ENCODE measurements around the gene AP1M1.

AP1M1 gene

DNA sequence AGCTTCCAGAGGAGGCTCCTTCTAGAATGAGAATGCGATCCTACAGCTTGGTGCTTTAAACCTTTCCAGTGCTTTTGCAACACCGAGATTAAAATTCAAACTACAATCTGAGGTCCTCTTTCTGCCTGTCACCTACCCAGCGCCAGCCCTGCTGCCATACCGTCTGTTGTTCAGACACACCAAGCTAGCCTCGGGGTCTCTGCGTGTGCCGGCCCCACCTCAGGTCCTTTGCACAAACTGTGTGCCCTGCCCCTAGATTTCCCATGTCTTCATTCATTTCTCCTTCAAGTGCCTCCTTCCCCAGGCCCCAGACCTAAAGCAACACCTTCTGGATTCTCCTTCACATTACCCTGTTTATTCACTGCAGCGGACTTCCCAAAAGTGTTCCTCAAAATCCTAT is 43.2 kb upstream of the AP1M1 start:
- WGBS, 2 donors (ENCODE audit: extremely low coverage in 2 of 2, insufficient read length in 2 of 2, insufficient replicate concordance in 1 of 2) = no CpG with 5 or more reads among the region's 8 CpGs
- peaks cover 2% of the 10 kb centered on the region for H3K79me1 ChIP-seq (ENCODE audit: low read depth, low read length)
- no peak overlapping the region for H3K27ac ChIP-seq (replicated peaks; ENCODE audit: low read length)
- H3K18ac ChIP-seq (ENCODE audit: low read length) = no peak overlapping the region
- H2BK5ac ChIP-seq (ENCODE audit: low read length) = no peak overlapping the region
- no peak overlapping the region for H2BK12ac ChIP-seq (ENCODE audit: low read length)
- no peak overlapping the region for H3K14ac ChIP-seq (ENCODE audit: low read length)
- H3K9ac ChIP-seq (ENCODE audit: low read depth, low read length, poor library complexity) = no peak overlapping the region
- H2AK5ac ChIP-seq (ENCODE audit: low read depth, low read length) = no peak overlapping the region
- no peak overlapping the region for H2BK15ac ChIP-seq (ENCODE audit: low read length)
- no peak for DNase-seq (ENCODE audit: low spot score)
- H3K4me1 ChIP-seq (ENCODE audit: control insufficient read depth in 2 of 2, insufficient read depth in 1 of 2, low read depth in 1 of 2, low read length in 2 of 2) = no peaks in the 10 kb centered on the region
- no peak overlapping the region for H3K4me2 ChIP-seq (ENCODE audit: insufficient read depth, low read length, poor library complexity, severe bottlenecking)
- H3K27me3 ChIP-seq (ENCODE audit: control insufficient read depth in 3 of 3, insufficient read depth in 3 of 3, low read depth in 1 of 3, low read length in 3 of 3) = no peaks in the 10 kb centered on the region
- H3K9me3 ChIP-seq (replicated peaks in 1 of 2; ENCODE audit: control insufficient read depth in 2 of 2, insufficient read depth in 1 of 2, low read depth in 1 of 2, low read length in 2 of 2) = no peaks in the 10 kb centered on the region
- H4K8ac ChIP-seq (ENCODE audit: low read depth, low read length) = no peak overlapping the region
- H4K91ac ChIP-seq (ENCODE audit: low read depth, low read length, poor library complexity) = no peak overlapping the region
- no peak overlapping the region for H2BK120ac ChIP-seq (ENCODE audit: low read depth, low read length)
- no peak overlapping the region for H2AFZ ChIP-seq (ENCODE audit: low read length)
- no peak overlapping the region for H3K4me3 ChIP-seq (ENCODE audit: low read length in 2 of 2)
- H3K36me3 ChIP-seq (replicated peaks in 1 of 2; ENCODE audit: control insufficient read depth in 2 of 2, insufficient read depth in 2 of 2, low read length in 2 of 2) = no peaks in the 10 kb centered on the region
- no peak overlapping the region for H3K4ac ChIP-seq (ENCODE audit: low read length)
- H3K23ac ChIP-seq (ENCODE audit: low read depth, low read length, poor library complexity) = peak overlapping the region; percentile 32

DNA sequence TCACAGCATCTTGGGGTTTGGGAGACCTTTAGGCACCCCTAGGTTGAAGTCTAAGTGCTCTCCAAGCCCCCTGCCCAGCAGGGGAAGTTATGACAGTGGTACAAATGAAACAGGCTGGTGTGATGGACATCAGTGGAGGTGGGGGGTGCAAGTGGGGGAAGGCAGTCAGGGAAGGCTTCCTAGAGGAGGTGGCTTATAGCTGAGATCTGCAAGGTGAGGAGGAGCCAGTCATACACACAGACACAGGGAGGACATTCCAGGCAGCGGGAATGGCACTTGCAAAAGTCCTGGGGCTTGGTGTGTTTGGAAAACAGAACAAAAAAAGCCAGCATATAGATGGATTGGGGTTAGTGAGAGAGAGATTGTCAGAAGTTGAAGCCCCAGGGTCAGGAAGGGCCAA is 42.6 kb upstream of the AP1M1 start:
- peaks cover 2% of the 10 kb centered on the region for H3K79me1 ChIP-seq (ENCODE audit: low read depth, low read length)
- H3K27ac ChIP-seq (replicated peaks; ENCODE audit: low read length) = no peak overlapping the region

DNA sequence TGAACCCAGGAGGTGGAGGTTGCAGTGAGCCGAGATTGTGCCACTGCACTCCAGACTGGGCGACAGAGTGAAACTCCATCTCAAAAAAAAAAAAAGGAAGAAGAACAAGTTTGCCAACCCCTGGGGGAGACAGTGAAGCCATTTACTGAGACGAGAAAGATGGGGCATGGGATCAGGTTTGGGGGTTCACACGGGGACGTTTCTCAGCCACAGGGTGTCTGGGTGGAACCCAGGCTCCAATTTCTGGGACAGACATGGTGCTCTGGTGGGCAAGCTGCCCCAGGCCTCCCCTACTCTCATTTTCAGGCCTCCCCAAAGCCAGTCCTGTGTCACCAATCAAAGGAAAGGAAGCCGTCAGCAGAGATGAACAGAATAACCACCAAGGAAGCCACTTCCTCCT is 40.8 kb upstream of the AP1M1 start:
- Histone ChIP-seq H3K27ac (replicated peaks; ENCODE audit: low read length) (no peak overlapping the region), H3K4me3 (ENCODE audit: low read length in 2 of 2) (no peak overlapping the region), H3K4ac (ENCODE audit: low read length) (no peak overlapping the region), H3K4me2 (ENCODE audit: insufficient read depth, low read length, poor library complexity, severe bottlenecking) (no peak overlapping the region), H3K9ac (ENCODE audit: low read depth, low read length, poor library complexity) (no peak overlapping the region), H3K79me1 (ENCODE audit: low read depth, low read length) (peaks cover 2% of the 10 kb centered on the region), H3K9me3 (replicated peaks in 1 of 2; ENCODE audit: control insufficient read depth in 2 of 2, insufficient read depth in 1 of 2, low read depth in 1 of 2, low read length in 2 of 2) (no peaks in the 10 kb centered on the region), H2BK12ac (ENCODE audit: low read length) (no peak overlapping the region), H4K91ac (ENCODE audit: low read depth, low read length, poor library complexity) (no peak overlapping the region), H3K14ac (ENCODE audit: low read length) (no peak overlapping the region), H3K4me1 (ENCODE audit: control insufficient read depth in 2 of 2, insufficient read depth in 1 of 2, low read depth in 1 of 2, low read length in 2 of 2) (no peaks in the 10 kb centered on the region), H3K18ac (ENCODE audit: low read length) (no peak overlapping the region), H2BK15ac (ENCODE audit: low read length) (no peak overlapping the region), H2BK120ac (ENCODE audit: low read depth, low read length) (no peak overlapping the region), H2AK5ac (ENCODE audit: low read depth, low read length) (no peak overlapping the region), H3K27me3 (ENCODE audit: control insufficient read depth in 3 of 3, insufficient read depth in 3 of 3, low read depth in 1 of 3, low read length in 3 of 3) (no peaks in the 10 kb centered on the region), H2AFZ (ENCODE audit: low read length) (no peak overlapping the region), H3K36me3 (replicated peaks in 1 of 2; ENCODE audit: control insufficient read depth in 2 of 2, insufficient read depth in 2 of 2, low read length in 2 of 2) (no peaks in the 10 kb centered on the region), H3K23ac (ENCODE audit: low read depth, low read length, poor library complexity) (no peak overlapping the region), H4K8ac (ENCODE audit: low read depth, low read length) (no peak overlapping the region), H2BK5ac (ENCODE audit: low read length) (no peak overlapping the region)
- WGBS, 2 donors (ENCODE audit: extremely low coverage in 2 of 2, insufficient read length in 2 of 2, insufficient replicate concordance in 1 of 2) = no CpG with 5 or more reads among the region's 6 CpGs
- DNase-seq (ENCODE audit: low spot score) = no peak

More for the DNA sequence above, 42.6 kb upstream of the AP1M1 start:
- Histone ChIP-seq H3K4me1 (ENCODE audit: control insufficient read depth in 2 of 2, insufficient read depth in 1 of 2, low read depth in 1 of 2, low read length in 2 of 2) (no peaks in the 10 kb centered on the region), H3K36me3 (replicated peaks in 1 of 2; ENCODE audit: control insufficient read depth in 2 of 2, insufficient read depth in 2 of 2, low read length in 2 of 2) (no peaks in the 10 kb centered on the region), H3K14ac (ENCODE audit: low read length) (no peak overlapping the region), H4K91ac (ENCODE audit: low read depth, low read length, poor library complexity) (no peak overlapping the region), H2BK120ac (ENCODE audit: low read depth, low read length) (no peak overlapping the region), H2AK5ac (ENCODE audit: low read depth, low read length) (no peak overlapping the region), H4K8ac (ENCODE audit: low read depth, low read length) (no peak overlapping the region), H2AFZ (ENCODE audit: low read length) (no peak overlapping the region), H2BK12ac (ENCODE audit: low read length) (no peak overlapping the region), H3K9me3 (replicated peaks in 1 of 2; ENCODE audit: control insufficient read depth in 2 of 2, insufficient read depth in 1 of 2, low read depth in 1 of 2, low read length in 2 of 2) (no peaks in the 10 kb centered on the region), H3K9ac (ENCODE audit: low read depth, low read length, poor library complexity) (peak overlapping the region; percentile 32), H3K23ac (ENCODE audit: low read depth, low read length, poor library complexity) (no peak overlapping the region), H3K4me2 (ENCODE audit: insufficient read depth, low read length, poor library complexity, severe bottlenecking) (no peak overlapping the region), H3K4ac (ENCODE audit: low read length) (no peak overlapping the region), H2BK5ac (ENCODE audit: low read length) (no peak overlapping the region), H3K4me3 (ENCODE audit: low read length in 2 of 2) (no peak overlapping the region), H3K18ac (ENCODE audit: low read length) (no peak overlapping the region), H3K27me3 (ENCODE audit: control insufficient read depth in 3 of 3, insufficient read depth in 3 of 3, low read depth in 1 of 3, low read length in 3 of 3) (no peaks in the 10 kb centered on the region), H2BK15ac (ENCODE audit: low read length) (no peak overlapping the region)
- WGBS, 2 donors (ENCODE audit: extremely low coverage in 2 of 2, insufficient read length in 2 of 2, insufficient replicate concordance in 1 of 2) = no CpG with 5 or more reads among the region's 1 CpG
- no peak for DNase-seq (ENCODE audit: low spot score)

DNA sequence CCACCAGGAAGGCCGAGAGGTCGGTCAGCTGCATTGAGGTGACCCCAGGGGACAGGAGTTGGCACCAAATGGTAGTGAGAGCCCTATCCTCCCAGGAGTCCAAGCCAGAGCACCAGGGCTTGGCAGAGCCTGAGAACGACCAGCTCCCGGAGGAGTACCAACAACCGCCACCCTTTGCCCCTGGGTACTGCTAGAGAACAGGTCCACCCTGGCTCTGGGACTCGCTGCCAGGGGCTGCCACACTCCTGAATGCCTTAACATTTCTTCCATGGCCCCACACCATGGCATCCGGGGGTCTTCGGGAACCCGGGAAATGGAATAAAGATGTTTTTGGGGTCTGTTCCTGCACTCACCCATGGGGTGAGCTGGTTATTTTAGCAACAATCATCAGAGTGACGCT is 40.1 kb upstream of the AP1M1 start:
- H3K4ac ChIP-seq (ENCODE audit: low read length) = no peak overlapping the region
- no CpG with 5 or more reads among the region's 10 CpGs for WGBS, 2 donors (ENCODE audit: extremely low coverage in 2 of 2, insufficient read length in 2 of 2, insufficient replicate concordance in 1 of 2)

More for the DNA sequence above, 40.1 kb upstream of the AP1M1 start:
- no peak overlapping the region for H3K4me3 ChIP-seq (ENCODE audit: low read length in 2 of 2)
- no peaks in the 10 kb centered on the region for H3K36me3 ChIP-seq (replicated peaks in 1 of 2; ENCODE audit: control insufficient read depth in 2 of 2, insufficient read depth in 2 of 2, low read length in 2 of 2)
- H2BK15ac ChIP-seq (ENCODE audit: low read length) = peak overlapping the region; percentile 49
- peak overlapping the region; percentile 75 for H2BK5ac ChIP-seq (ENCODE audit: low read length)
- H3K4me2 ChIP-seq (ENCODE audit: insufficient read depth, low read length, poor library complexity, severe bottlenecking) = no peak overlapping the region
- H3K14ac ChIP-seq (ENCODE audit: low read length) = no peak overlapping the region
- H4K8ac ChIP-seq (ENCODE audit: low read depth, low read length) = peak overlapping the region; percentile 3
- no peak overlapping the region for H3K23ac ChIP-seq (ENCODE audit: low read depth, low read length, poor library complexity)
- H4K91ac ChIP-seq (ENCODE audit: low read depth, low read length, poor library complexity) = no peak overlapping the region
- no peak overlapping the region for H2AFZ ChIP-seq (ENCODE audit: low read length)
- H2BK12ac ChIP-seq (ENCODE audit: low read length) = no peak overlapping the region
- H3K79me1 ChIP-seq (ENCODE audit: low read depth, low read length) = peaks cover 2% of the 10 kb centered on the region
- H3K27me3 ChIP-seq (ENCODE audit: control insufficient read depth in 3 of 3, insufficient read depth in 3 of 3, low read depth in 1 of 3, low read length in 3 of 3) = no peaks in the 10 kb centered on the region
- no peaks in the 10 kb centered on the region for H3K4me1 ChIP-seq (ENCODE audit: control insufficient read depth in 2 of 2, insufficient read depth in 1 of 2, low read depth in 1 of 2, low read length in 2 of 2)
- H3K27ac ChIP-seq (replicated peaks; ENCODE audit: low read length) = no peak overlapping the region
- H3K9ac ChIP-seq (ENCODE audit: low read depth, low read length, poor library complexity) = no peak overlapping the region
- no peaks in the 10 kb centered on the region for H3K9me3 ChIP-seq (replicated peaks in 1 of 2; ENCODE audit: control insufficient read depth in 2 of 2, insufficient read depth in 1 of 2, low read depth in 1 of 2, low read length in 2 of 2)
- no peak overlapping the region for H2BK120ac ChIP-seq (ENCODE audit: low read depth, low read length)
- no peak overlapping the region for H2AK5ac ChIP-seq (ENCODE audit: low read depth, low read length)
- no peak overlapping the region for H3K18ac ChIP-seq (ENCODE audit: low read length)
- DNase-seq (ENCODE audit: low spot score) = no peak

Measured in neuronal stem cell (in vitro differentiated cells).